Hematopoietic multipotent progenitor cell treated with erythropoietin and hydrocortisone succinate and interleukin-3 and kit ligand, for 8 days (in vitro differentiated cells): ENCODE data around the gene C11orf97.
"Not testable (repeated sequence)": the region's sequence is repeated elsewhere in the genome, so short reads cannot be mapped to it uniquely, and the experiment has no call there.

ENCODE experiments used
- DNase-seq: peaks from one replicate; pipeline ENCODE4 v3.0.0-alpha.2; 2015

Gene C11orf97

GRCh38 chr11:94558468-94558867 lies 46.2 kb downstream of the C11orf97 start:
- peak; percentile 12 for DNase-seq

DNA sequence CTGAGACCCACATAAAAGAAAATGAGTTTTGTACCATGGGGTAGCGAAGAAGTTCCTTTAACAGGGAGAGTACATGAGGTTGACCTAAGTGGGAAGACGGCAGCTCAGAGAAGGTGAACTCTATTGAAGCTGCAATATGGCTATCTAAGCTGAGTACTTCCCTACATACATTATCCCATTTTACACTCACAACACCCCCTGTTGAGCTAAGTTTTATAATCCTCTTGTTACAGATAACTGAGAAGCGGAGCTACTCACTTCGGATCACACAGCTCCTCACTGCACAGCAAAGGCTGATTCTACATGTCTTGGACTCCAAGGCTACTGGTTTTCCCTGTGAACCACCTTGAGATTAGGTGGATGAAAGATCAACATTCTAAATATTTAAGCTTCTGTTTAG lies 46.7 kb downstream of the C11orf97 start:
- DNase-seq, result no peak

- no peak for DNase-seq
Observed at GRCh38 chr11:94559361-94559760, 47.1 kb downstream of the C11orf97 start.

DNA sequence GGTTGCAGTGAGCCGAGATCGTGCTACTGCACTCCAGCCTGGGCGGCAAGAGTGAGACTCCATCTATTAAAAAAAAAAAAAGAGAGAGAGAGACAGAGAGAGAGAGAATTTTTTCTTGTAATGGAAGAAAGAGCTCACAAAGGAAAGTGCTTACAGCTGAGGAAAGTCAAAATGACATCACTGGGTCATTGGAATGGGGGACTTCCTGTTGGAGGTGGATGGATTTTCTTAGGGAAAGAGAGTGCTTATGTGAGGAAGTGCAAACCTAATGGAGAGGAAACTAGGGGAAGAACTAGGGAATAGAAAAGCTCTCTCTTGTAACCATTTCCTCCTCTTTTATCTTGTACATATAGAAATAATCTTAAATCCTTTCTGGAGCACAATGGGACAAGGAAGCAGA lies 48.6 kb downstream of the C11orf97 start:
- DNase-seq, result no peak

- DNase-seq, result no peak
Observed at GRCh38 chr11:94563176-94563847, 51.1 kb downstream of the C11orf97 start.

- no peak for DNase-seq
Observed at GRCh38 chr11:94563848-94564467, 51.7 kb downstream of the C11orf97 start.

- no peak for DNase-seq
Observed at GRCh38 chr11:94567181-94567670, 55.0 kb downstream of the C11orf97 start, which contains the start of gene PIWIL4. Gene PIWIL4, plus strand, starts transcription at chr11:94567368. Its CDS starts 151 bp downstream, at chr11:94567519.

DNA sequence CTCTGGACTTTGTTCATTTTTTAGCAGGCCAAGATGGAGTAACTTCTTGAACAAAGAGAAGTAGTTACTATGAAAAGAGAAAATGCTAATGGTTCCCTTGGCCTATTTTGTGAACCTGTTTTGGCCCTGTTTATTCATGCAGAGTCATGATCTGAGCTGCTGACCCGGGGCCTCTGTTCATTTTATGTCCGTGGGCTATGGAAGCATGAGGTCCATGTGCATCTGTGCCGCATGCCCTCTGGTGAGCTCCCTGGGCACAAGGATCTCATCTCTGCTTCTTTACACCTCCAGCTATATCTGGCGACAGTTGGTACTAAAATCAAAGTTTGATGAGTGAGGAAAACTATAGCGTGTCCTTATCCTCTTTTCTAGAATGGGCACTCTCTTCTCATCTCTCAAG lies 55.9 kb downstream of the C11orf97 start:
- DNase-seq, result no peak

- no peak for DNase-seq
Observed at GRCh38 chr11:94568717-94569116, 56.5 kb downstream of the C11orf97 start.

DNA sequence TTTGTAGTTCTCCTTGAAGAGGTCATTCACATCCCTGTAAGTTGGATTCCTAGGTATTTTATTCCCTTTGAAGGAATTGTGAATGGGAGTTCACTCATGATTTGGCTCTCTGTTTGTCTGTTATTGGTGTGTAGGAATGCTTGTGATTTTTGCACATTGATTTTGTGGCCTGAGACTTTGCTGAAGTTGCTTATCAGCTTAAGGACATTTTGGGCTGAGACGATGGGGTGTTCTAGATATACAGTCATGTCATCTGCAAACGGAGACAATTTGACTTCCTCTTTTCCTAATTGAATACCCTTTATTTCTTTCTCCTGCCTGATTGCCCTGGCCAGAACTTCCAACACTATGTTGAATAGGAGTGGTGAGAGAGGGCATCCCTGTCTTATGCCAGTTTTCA lies 60.7 kb downstream of the C11orf97 start:
- not testable (repeated sequence) for DNase-seq

DNA sequence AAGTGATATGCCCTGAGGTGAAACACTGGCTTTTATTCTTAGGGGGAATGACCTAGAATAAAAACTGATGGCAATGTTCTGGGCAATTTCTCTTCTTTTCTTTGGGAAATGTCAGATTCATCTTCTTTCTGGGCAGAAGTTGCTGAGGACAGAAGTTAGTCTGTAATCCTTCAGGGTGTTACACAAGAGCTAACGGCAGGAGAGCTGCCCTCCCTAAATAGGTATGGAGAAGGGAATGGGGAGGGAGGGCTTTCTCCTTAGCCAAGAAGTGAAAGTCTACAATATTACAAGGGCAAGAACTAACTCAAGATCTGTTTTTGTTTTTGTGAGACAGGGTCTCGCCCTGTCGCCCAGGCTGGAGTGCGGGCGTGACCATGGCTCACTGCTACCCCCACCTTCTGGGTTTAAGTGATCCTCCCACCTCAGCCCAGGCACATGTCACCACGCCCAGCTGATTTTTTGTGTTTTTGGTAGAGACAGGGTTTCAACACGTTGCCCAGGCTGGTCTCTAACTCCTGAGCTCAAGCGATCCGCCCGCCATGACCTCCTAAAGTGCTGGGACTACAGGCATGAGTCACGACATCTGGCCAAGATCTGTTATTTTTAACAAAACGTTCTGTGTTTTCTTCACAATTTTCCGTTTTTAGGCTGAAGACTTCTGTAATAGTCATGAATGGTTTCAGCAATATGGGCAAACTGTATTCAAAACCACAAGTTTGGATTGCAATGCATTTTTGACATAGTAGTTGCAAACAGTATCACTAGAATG lies 62.1 kb downstream of the C11orf97 start:
- DNase-seq, result peak; percentile 33

- no peak for DNase-seq
Observed at GRCh38 chr11:94576306-94576705, 64.0 kb downstream of the C11orf97 start.

DNA sequence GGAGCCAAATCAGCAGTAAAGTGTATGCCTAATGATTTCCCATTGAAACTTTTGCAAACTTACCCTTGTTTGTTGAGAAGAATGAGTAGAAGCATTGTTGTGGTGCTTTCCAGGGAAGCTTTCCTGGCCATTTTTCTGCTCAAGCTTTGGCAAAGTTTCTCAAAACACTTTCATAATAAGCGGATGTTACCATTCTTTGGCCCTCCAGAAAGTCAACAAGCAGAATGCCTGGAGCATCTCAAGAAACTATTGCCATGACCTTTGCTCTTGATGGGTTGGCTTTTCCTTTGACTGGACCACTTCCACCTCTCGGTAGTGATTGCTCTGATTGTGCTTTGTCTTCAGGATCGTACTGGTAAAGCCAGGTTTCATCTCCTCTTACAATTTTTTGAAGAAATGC lies 65.6 kb downstream of the C11orf97 start:
- no peak for DNase-seq
